ENCODE results near the gene MKNK2. TPM values are rescaled to one million over a fixed set of nuclear protein-coding genes. Genes with fewer than 3 reads are reported as not detected.

MKNK2 gene
- total and polyA plus RNA-seq, 10 of the 15 experiments (the other 5 are each of a cell fraction or from before 2014, with no cell fraction given), result 9.6 to 365 (median 69.9) TPM

DNA sequence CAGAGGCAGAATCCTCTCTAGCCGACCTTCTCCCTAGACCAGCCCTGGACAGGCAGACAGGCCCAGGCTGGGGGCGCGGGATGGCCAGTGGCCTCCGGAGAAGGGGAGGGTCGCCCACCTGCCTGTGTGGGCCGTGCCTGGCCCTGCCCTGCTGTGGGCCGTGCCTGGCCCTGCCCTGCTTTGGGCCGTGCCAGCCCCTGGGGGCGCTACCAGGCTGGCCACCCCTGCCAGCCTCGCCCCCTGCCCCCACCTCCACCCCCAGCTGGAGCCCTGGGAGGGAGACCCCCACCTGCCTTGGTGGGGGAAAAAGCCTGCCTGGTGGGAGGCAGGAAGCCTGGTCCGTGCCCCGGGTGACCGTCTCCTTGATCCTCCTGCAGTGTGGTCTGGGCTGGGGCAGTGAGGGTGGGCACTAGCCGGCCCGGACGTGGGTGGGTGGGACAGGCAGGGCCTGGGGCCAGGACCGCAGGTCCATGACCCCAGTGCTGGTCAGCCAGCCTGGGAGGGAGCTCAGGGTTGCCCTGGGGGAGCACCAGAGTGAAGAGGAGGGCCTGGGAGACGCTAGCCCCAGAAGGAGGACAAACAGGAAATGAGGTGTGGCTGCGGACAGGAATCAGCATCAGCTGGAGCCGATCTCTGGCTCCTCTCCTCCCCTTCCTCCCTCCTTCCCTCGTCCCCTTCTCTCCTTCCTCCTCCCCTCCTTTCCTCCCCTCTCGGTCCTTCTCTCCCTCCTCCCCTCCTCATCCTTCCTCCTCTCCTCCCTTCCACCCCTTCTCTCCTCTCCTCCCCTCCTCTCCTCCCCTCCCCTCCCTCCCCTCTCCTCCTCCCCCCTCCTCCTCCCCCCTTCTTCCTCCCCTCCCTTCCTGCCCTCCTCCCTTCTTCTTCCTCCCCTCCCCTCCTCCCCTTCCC, 5.1 kb upstream of the MKNK2 start (continued):
- no peak for TF ChIP-seq HSF1 (IDR thresholded peaks at IDR 0.05; ENCODE audit: low read depth, low read length)
- 0 out of 6 replicates have a peak, but pooled peaks of 1 of the 3 experiments have one; percentile 4 for TF ChIP-seq CTCF (IDR thresholded peaks at IDR 0.05 in 2 of 3, conservative IDR thresholded peaks at IDR 0.05 in 1 of 3; ENCODE audit: control insufficient read depth in 2 of 3, extremely low read depth in 1 of 3, insufficient read depth in 1 of 3, low read depth in 3 of 3, low read length in 3 of 3)
- TF ChIP-seq SREBF2 (IDR thresholded peaks at IDR 0.05; ENCODE audit: low read length), result no peak
- 0 out of 3 replicates have a peak, but pooled peaks of 1 of the 2 experiments have one; percentile 4 for TF ChIP-seq EGR1 (IDR thresholded peaks at IDR 0.05; ENCODE audit: borderline replicate concordance in 1 of 2, low read depth in 2 of 2, low read length in 2 of 2)
- no peak for TF ChIP-seq RELB (IDR thresholded peaks at IDR 0.05; ENCODE audit: low read depth)
- no peak for TF ChIP-seq ASH2L (IDR thresholded peaks at IDR 0.05; ENCODE audit: borderline replicate concordance, low read depth)
- no peak for TF ChIP-seq ZNF207 (IDR thresholded peaks at IDR 0.05; ENCODE audit: borderline replicate concordance)
- TF ChIP-seq SRF (IDR thresholded peaks at IDR 0.05; ENCODE audit: low read depth in 2 of 2, low read length in 2 of 2), result no peak
- no peak for TF ChIP-seq TARDBP (IDR thresholded peaks at IDR 0.05; ENCODE audit: borderline replicate concordance)
- no peak for TF ChIP-seq TCF3 (IDR thresholded peaks at IDR 0.05; ENCODE audit: borderline replicate concordance, insufficient read depth, low read depth, low read length)
- no peak for TF ChIP-seq STAT1 (conservative IDR thresholded peaks at IDR 0.05)
- no peak for TF ChIP-seq TCF12 (IDR thresholded peaks at IDR 0.05; ENCODE audit: low read depth, low read length)
- no peak for TF ChIP-seq ETV6 (conservative IDR thresholded peaks at IDR 0.05 in 1 of 2, IDR thresholded peaks at IDR 0.05 in 1 of 2; ENCODE audit: borderline replicate concordance in 1 of 2, low read depth in 1 of 2)
- TF ChIP-seq NFIC (IDR thresholded peaks at IDR 0.05; ENCODE audit: low read depth, low read length), result no peak
- TF ChIP-seq POLR2AphosphoS5 (IDR thresholded peaks at IDR 0.05; ENCODE audit: low read length), result peak; percentile 38; the same call in 1 of the 2 replicates
- TF ChIP-seq SIN3A (IDR thresholded peaks at IDR 0.05; ENCODE audit: low read depth, low read length), result no peak
- no peak for TF ChIP-seq BCL11A (IDR thresholded peaks at IDR 0.05; ENCODE audit: low read depth, low read length)
- TF ChIP-seq, protein P1, sequence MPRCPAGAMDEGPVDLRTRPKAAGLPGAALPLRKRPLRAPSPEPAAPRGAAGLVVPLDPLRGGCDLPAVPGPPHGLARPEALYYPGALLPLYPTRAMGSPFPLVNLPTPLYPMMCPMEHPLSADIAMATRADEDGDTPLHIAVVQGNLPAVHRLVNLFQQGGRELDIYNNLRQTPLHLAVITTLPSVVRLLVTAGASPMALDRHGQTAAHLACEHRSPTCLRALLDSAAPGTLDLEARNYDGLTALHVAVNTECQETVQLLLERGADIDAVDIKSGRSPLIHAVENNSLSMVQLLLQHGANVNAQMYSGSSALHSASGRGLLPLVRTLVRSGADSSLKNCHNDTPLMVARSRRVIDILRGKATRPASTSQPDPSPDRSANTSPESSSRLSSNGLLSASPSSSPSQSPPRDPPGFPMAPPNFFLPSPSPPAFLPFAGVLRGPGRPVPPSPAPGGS (IDR thresholded peaks at IDR 0.05; ENCODE audit: borderline replicate concordance, insufficient read depth, low read depth, low read length, poor library complexity, severe bottlenecking), result no peak
